Keratinocyte (primary cell): ENCODE measurements around the gene TMEM184A.

Experiments
- EZH2 ChIP-seq: IDR thresholded peaks from one replicate; pipeline ENCODE4 v1.6.1; 2012; ENCODE audit warnings: inconsistent platforms, mild to moderate bottlenecking, low read length, moderate library complexity
- TF ChIP-seq, protein P1 (sequence below), 3 experiments: IDR thresholded peaks in 1 of 3; conservative IDR thresholded peaks in 1 of 3; optimal IDR thresholded peaks in 1 of 3; 2 replicates in 2 of 3; 3 replicates in 1 of 3; pipeline versions ENCODE3 to v1.5.1; 2011; ENCODE audit warnings: low read length in 3 of 3, mild to moderate bottlenecking in 3 of 3, moderate library complexity in 2 of 3, control low read depth in 1 of 3, inconsistent platforms in 1 of 3; ENCODE audit not compliant: insufficient read depth in 2 of 3; ENCODE audit errors: extremely low read depth in 1 of 3

DNA sequence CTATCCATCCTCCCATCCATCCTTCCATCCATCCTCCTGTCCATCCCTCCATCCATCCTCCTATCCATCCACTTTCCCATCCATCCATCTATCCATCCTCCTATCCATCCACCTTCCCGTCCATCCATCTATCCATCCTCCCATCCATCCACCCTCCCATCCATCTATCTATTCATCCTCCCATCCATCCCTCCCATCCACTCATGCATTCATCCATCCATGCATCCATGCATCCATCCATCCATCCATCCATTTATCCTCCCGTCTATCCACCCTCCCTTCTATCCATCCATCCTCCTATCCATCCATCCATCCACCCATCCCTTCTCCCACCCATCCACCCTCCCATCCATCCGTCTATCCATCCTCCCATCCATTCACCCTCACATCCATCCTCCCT lies 39.0 kb upstream of the TMEM184A start:
- TF ChIP-seq, protein P1, sequence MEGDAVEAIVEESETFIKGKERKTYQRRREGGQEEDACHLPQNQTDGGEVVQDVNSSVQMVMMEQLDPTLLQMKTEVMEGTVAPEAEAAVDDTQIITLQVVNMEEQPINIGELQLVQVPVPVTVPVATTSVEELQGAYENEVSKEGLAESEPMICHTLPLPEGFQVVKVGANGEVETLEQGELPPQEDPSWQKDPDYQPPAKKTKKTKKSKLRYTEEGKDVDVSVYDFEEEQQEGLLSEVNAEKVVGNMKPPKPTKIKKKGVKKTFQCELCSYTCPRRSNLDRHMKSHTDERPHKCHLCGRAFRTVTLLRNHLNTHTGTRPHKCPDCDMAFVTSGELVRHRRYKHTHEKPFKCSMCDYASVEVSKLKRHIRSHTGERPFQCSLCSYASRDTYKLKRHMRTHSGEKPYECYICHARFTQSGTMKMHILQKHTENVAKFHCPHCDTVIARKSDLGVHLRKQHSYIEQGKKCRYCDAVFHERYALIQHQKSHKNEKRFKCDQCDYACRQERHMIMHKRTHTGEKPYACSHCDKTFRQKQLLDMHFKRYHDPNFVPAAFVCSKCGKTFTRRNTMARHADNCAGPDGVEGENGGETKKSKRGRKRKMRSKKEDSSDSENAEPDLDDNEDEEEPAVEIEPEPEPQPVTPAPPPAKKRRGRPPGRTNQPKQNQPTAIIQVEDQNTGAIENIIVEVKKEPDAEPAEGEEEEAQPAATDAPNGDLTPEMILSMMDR (optimal IDR thresholded peaks at IDR 0.05 in 1 of 3, IDR thresholded peaks at IDR 0.05 in 1 of 3, conservative IDR thresholded peaks at IDR 0.05 in 1 of 3; ENCODE audit: extremely low read depth in 1 of 3, insufficient read depth in 2 of 3, low read length in 3 of 3): no peak
- TF ChIP-seq EZH2: no peak
